GM12874 (cell line): ENCODE measurements around the gene PTPRN2.

Experiments used
- CTCF ChIP-seq: IDR thresholded peaks from 2 replicates; pipeline ENCODE4 v1.5.1; 2011; ENCODE audit warnings: low read depth, mild to moderate bottlenecking, control low read depth, low read length, moderate library complexity; ENCODE audit not compliant: insufficient read depth

Gene PTPRN2

GRCh38 chr7:157795199-157795598 lies 792.4 kb downstream of the PTPRN2 start:
- no peak for TF ChIP-seq CTCF

GRCh38 chr7:157794746-157795065 lies 792.9 kb downstream of the PTPRN2 start:
- no peak for TF ChIP-seq CTCF

- TF ChIP-seq CTCF, result no peak
Observed at GRCh38 chr7:157793973-157794745, 793.5 kb downstream of the PTPRN2 start.

- no peak for TF ChIP-seq CTCF
Observed at GRCh38 chr7:157793087-157793353, 794.6 kb downstream of the PTPRN2 start.

GRCh38 chr7:157792241-157793086 lies 795.2 kb downstream of the PTPRN2 start:
- TF ChIP-seq CTCF, result no peak

GRCh38 chr7:157791666-157792065 lies 796.0 kb downstream of the PTPRN2 start:
- no peak for TF ChIP-seq CTCF

GRCh38 chr7:157791261-157791660 lies 796.4 kb downstream of the PTPRN2 start:
- TF ChIP-seq CTCF, result no peak
